GM18498 (cell line): ENCODE data around the gene CASQ1.

Source experiments
- ATAC-seq: cut with Tn5 transposase; IDR thresholded peaks from one replicate; pipeline ENCODE4 v1.9.1; 2021; ENCODE audit warnings: mild to moderate bottlenecking, moderate library complexity; ENCODE audit not compliant: unreplicated experiment

CASQ1 gene

GRCh38 chr1:160204526-160205241 lies 14.3 kb downstream of the CASQ1 start:
- ATAC-seq: peak; percentile 77

GRCh38 chr1:160205242-160206035 lies 15.1 kb downstream of the CASQ1 start, which contains the start of gene PEA15:
PEA15 (plus strand) TSS chr1:160205384; CDS start chr1:160211545, 6,161 bp downstream.
- ATAC-seq: peak; percentile 42

DNA sequence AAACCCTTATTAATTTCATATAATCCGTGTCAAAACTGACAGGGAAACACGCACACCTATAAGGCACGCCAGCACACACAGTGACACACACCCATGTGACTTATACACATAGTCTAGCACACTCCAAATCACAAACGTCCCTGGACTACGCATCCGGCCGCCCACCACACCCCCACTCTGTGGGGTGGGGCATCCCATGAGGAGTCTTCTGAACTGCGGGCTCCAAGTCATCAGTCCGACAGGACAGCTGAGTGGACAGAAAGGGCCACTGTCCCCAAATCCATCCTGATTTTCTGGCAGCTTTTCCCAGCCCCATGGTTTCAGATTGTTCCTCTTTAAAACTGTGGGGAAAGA lies 15.6 kb downstream of the CASQ1 start:
- peak; percentile 44 for ATAC-seq

DNA sequence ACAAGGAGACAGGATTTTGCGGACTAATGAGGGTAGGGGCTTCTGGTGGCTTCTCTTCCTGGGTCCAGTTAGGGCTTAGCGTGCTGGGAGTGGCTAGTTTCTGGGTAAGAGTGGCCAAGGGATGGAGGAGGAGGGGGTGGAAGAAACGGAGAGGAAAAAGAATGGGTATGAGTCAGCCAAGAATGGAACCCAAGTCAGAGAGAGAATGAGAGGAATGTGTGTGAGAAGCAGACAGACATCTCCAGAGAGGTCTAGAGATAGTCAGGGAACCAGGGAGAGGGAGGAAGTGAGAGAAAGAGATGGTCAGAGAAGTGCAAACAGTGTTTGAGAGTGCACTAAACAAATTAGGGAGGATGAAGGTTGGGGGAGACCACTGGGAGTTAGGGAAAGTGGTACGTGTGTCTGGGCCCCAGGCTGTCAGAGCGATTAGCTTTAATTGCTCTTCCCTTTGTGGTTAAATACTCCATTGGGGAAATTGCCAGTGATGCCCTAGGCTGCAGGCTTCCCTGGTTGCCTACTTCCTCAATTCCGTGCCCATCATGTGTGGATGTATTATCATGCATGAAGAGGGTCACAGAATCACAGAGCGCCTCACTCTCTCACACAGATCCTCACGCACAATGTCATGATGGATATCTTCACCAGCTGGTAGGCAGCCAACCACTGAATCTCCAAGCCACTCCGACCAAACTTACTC lies 16.2 kb downstream of the CASQ1 start:
- no peak for ATAC-seq

- no peak for ATAC-seq
Observed at GRCh38 chr1:160207118-160207650, 16.8 kb downstream of the CASQ1 start.

- no peak for ATAC-seq
Observed at GRCh38 chr1:160207771-160208556, 17.6 kb downstream of the CASQ1 start.

- ATAC-seq: no peak
Observed at GRCh38 chr1:160208557-160209320, 18.4 kb downstream of the CASQ1 start.

- ATAC-seq: no peak
Observed at GRCh38 chr1:160209321-160210046, 19.1 kb downstream of the CASQ1 start.

- no peak for ATAC-seq
Observed at GRCh38 chr1:160210561-160210960, 20.2 kb downstream of the CASQ1 start.

- ATAC-seq: no peak
Observed at GRCh38 chr1:160211046-160211790, 20.8 kb downstream of the CASQ1 start.

- ATAC-seq: no peak
Observed at GRCh38 chr1:160214481-160215140, 24.2 kb downstream of the CASQ1 start.

GRCh38 chr1:160216301-160216700 lies 25.9 kb downstream of the CASQ1 start:
- ATAC-seq: no peak

- no peak for ATAC-seq
Observed at GRCh38 chr1:160217481-160218051, 27.2 kb downstream of the CASQ1 start.

DNA sequence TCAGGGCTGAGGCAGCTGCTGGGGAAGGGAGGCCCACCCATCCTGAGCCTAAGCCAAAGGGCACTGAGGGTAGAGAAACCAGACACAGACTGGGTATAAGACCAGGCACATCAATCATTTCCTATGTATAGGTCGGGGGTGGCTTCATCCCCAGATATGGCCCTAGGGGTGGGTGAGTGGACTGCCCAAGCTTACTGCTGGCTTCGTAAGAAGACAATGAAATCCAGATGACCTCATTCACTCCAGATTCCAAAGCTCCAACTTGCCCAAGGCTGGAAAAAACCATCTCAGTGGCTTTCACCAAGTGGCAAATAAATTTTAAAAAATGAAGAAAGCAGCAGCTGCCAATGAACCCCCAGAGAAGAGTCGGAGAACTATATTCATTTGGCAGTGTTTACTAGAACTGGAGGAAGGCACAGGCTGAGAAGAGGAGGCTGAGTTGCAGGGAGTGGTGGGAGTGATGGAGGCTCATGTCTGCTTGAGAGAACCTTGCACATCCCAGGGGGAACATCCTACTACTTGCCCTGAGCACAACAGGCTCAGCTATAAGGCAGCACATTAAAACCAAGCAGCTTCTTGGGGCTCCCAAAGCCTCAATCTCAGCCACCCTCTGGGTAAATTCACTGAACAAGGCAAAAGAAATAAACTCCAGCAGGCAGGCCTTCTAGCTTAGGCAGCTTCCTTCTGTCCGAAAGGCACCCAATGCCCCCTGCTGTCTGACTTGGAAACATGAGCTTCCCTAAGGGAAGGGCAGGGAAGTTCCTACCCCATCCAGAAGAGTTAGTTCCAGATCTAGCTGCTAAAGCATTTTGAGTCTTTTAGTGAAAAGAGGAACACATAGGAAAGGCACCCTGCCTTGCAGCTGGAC lies 28.9 kb downstream of the CASQ1 start:
- ATAC-seq: no peak

DNA sequence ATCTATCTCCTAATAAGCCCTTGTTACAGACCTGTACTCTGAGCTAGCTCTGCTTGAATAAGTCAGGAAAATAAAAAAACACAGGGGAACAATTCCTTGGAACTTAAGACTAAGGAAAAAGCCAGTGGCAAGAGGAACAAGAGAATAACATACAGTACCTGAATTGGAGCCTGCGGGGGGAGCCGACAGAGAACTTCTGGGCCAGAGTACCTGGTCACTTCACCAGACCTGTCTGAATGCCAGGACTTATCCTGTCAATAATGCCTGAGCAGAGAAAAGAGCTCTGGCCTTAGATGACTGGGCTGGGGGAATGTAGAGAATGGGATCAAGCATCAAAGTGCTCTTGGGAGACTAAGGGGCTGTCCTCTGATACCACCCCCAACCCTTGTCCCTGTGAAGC lies 29.9 kb downstream of the CASQ1 start:
- no peak for ATAC-seq

DNA sequence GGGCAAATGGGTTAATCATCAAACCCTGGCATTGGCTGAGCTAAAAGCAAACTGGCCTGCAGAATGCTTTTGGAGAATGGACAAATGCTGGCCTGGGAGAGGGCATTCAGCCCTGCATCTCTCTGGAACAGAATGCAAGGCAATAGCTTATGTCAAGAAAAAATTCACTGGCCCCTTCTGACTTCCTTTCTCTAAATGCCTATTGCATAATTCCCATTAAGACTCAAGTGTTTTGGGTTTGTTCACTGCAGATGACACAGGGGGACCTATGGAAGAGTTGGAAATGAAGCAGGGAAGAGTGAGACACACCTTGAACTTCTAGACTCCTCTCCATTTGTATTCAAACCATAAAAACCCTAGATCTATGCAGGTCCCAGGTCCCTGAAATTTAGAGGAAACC lies 30.7 kb downstream of the CASQ1 start:
- no peak for ATAC-seq

GRCh38 chr1:160222546-160222945 lies 32.2 kb downstream of the CASQ1 start:
- ATAC-seq: no peak
